HG02970 (cell line): ENCODE results near the gene TOP2B.

ENCODE experiments used
- ATAC-seq: cut with Tn5 transposase; IDR thresholded peaks from one replicate; pipeline ENCODE4 v1.9.1; 2021; ENCODE audit warnings: mild to moderate bottlenecking, moderate library complexity, moderate number of reproducible peaks; ENCODE audit not compliant: unreplicated experiment, low FRiP score

Gene TOP2B, protein sequence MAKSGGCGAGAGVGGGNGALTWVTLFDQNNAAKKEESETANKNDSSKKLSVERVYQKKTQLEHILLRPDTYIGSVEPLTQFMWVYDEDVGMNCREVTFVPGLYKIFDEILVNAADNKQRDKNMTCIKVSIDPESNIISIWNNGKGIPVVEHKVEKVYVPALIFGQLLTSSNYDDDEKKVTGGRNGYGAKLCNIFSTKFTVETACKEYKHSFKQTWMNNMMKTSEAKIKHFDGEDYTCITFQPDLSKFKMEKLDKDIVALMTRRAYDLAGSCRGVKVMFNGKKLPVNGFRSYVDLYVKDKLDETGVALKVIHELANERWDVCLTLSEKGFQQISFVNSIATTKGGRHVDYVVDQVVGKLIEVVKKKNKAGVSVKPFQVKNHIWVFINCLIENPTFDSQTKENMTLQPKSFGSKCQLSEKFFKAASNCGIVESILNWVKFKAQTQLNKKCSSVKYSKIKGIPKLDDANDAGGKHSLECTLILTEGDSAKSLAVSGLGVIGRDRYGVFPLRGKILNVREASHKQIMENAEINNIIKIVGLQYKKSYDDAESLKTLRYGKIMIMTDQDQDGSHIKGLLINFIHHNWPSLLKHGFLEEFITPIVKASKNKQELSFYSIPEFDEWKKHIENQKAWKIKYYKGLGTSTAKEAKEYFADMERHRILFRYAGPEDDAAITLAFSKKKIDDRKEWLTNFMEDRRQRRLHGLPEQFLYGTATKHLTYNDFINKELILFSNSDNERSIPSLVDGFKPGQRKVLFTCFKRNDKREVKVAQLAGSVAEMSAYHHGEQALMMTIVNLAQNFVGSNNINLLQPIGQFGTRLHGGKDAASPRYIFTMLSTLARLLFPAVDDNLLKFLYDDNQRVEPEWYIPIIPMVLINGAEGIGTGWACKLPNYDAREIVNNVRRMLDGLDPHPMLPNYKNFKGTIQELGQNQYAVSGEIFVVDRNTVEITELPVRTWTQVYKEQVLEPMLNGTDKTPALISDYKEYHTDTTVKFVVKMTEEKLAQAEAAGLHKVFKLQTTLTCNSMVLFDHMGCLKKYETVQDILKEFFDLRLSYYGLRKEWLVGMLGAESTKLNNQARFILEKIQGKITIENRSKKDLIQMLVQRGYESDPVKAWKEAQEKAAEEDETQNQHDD (N-terminal part only)

GRCh38 chr3:25664812-25665314 lies at the start of gene TOP2B:
Gene TOP2B (minus strand): TSS chr3:25664907. CDS start chr3:25664297, 610 bp downstream.
- peak; percentile 95 for ATAC-seq

GRCh38 chr3:25713341-25713985 lies 48.8 kb upstream of the TOP2B start:
- ATAC-seq, result no peak

- no peak for ATAC-seq
These were observed 46.4 kb upstream of the TOP2B start for GRCh38 chr3:25711090-25711489.

GRCh38 chr3:25708036-25708435 lies 43.3 kb upstream of the TOP2B start:
- ATAC-seq, result no peak

GRCh38 chr3:25707268-25707926 lies 42.7 kb upstream of the TOP2B start:
- ATAC-seq, result no peak

GRCh38 chr3:25706213-25706612 lies 41.5 kb upstream of the TOP2B start:
- ATAC-seq, result no peak

GRCh38 chr3:25697553-25697952 lies 32.8 kb upstream of the TOP2B start:
- no peak for ATAC-seq

DNA sequence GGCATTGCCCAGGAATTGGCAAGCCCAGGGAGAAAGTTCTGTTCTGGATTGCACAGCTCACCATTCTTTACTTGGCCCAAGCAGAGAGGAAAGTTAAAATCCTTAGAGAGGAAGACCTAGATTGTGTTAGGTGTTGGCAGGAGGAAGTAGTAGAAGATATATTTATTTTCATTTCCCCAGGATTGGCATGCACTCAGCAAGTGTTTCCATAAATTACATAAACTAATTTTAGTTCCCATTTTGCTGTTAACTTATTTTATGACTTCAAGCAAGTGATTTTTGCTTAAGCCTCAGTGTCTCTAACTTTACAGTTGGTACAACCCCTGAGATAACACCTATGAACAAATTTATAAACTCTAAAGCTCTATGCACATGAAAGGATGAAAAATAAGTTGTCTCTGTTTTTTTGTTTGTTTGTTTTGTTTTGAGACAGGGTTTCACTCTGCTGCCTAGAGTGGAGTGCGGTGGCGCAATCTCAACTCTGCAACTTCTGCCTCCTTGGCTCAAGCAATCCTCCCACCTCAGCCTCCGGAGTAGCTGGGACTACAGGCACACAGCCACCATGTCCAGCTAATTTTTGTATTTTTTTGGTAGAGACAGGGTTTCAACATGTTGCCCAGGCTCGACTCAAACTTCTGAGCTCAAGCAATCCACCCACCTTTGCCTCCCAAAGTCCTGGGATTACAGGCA lies 31.2 kb upstream of the TOP2B start:
- ATAC-seq, result no peak

- no peak for ATAC-seq
These were observed 28.5 kb upstream of the TOP2B start for GRCh38 chr3:25693238-25693637.

- ATAC-seq, result no peak
These were observed 27.6 kb upstream of the TOP2B start for GRCh38 chr3:25692341-25692740.

DNA sequence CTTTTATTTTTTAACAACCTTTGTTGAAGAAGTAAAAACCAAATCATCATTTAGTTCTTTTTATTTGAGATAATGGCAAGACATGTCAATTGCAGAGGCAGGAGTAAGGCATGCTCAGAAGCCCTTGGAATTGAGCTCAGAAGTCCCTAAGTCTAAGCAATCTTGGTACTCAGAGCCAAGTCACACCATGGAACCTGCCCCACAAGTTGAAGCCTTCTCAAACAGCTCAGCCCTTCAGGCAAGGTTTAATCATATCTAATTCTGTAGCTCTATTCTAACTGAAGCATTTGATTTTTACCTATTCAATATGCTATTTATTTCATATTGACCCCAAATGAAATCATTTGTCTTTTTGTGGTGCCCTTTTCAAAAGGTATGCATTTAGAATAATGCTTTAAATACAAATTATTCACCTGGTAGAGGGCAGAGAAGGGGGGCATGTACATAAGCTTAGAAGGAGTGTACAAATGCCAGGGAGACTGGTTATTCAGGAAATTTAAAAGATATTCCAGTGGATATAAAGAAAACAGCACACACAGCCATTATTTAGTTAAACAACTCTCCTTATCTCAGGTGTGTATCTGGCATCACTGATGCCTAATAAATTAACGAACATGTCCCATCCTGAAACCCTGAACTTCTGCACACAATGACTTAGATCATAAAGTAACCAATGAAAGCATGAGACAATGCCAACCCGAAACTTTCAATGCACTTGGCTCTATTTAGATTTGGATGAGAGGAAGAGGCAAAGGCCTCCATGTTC lies 26.2 kb upstream of the TOP2B start:
- ATAC-seq, result no peak

DNA sequence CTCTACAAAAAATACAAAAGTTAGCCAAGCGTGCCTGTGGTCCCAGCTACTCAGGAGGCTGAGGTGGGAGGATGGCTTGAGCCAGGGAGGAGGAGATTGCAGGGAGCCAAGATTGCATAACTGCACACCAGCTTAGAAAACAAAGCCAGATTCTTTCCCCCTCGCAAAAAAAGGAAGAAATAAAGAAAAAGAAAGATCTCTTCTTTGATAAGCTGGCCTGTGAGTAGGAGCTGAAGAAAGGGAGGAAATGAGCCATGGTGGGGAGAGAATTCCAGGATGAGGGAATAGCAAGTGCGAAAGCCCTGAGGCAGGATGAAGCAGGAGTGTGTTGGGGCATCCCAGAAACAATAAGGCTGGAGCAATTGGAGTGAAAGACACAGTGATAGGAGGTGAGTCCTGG lies 24.5 kb upstream of the TOP2B start:
- ATAC-seq, result no peak

GRCh38 chr3:25687742-25688141 lies 23.0 kb upstream of the TOP2B start:
- ATAC-seq, result no peak

- no peak for ATAC-seq
These were observed 22.1 kb upstream of the TOP2B start for GRCh38 chr3:25686766-25687165.

DNA sequence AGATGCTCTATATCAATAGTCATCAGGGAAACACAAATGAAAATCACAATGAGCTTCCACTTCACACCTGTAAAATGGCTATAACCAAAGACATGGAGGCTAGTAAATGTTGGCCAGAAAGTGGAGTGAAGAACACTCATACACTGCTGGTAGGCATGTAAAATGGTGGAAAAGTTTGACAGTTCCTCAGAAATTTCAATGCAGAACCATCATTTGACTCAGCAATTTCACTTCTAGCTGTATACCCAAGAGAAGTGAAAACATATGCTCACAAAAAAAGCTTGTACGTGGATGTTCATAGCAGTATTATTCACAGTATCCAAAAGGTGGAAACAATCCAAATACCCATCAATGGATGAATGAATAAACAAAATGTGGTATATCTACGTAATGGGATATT lies 19.2 kb upstream of the TOP2B start:
- ATAC-seq, result no peak

DNA sequence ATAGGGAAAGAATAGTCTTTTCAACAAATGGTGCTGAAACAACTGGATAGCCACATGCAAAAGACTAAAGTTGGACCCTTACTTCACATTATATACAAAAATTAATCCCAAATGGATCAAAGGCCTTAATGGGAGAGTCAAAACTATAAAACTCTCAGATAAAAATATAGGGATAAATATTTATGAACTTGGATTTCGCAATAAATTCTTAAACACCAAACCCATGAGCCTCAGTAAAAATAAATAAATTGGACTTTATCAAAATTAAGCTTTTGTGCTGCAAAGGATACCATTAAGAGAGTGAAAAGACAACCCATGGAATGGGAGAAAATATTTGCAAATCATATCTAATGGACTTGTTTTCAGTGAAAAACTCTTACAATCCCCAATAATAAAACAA lies 18.7 kb upstream of the TOP2B start:
- no peak for ATAC-seq

GRCh38 chr3:25679642-25680302 lies 15.1 kb upstream of the TOP2B start:
- ATAC-seq, result no peak

GRCh38 chr3:25679166-25679565 lies 14.5 kb upstream of the TOP2B start:
- no peak for ATAC-seq
